Motor neuron (in vitro differentiated cells): ENCODE measurements around the gene TGFBR3. TPM values are rescaled to one million over a fixed set of nuclear protein-coding genes. Genes with fewer than 3 reads are reported as not detected.

ENCODE experiments used
- ATAC-seq, 8 experiments: fragments of 200-7000 bp; cut with Tn5 transposase; replicated peaks in 6 of 8; 2 replicates each; pipeline ENCODE4 v1.8.0; 2021; ENCODE audit warnings: mild to moderate bottlenecking in 8 of 8, moderate library complexity in 8 of 8
- H3K27ac ChIP-seq, 2 donors: fragments of 250-450 bp; sonication (Bioruptor Pico); 2 replicates each; pipeline ENCODE4 v1.9.0; 2021; ENCODE audit warnings: antibody characterized with exemption in 2 of 2, mild to moderate bottlenecking in 2 of 2, moderate library complexity in 1 of 2
- H3K4me1 ChIP-seq, 2 donors: fragments of 250-450 bp; sonication (Bioruptor Pico); replicated peaks in 1 of 2; 2 replicates each; pipeline ENCODE4 v1.6.1; 2021; ENCODE audit warnings: antibody characterized with exemption in 2 of 2, mild to moderate bottlenecking in 2 of 2, moderate library complexity in 1 of 2
- H3K4me3 ChIP-seq, 5 donors: fragments of 250-450 bp; sonication (Bioruptor Pico); 2 replicates each; pipeline ENCODE4 v1.9.0; 2021; ENCODE audit warnings: antibody characterized with exemption in 5 of 5, mild to moderate bottlenecking in 5 of 5, moderate library complexity in 4 of 5
- WGBS, 10 experiments: fragments of 450-650 bp; shearing (Covaris generic); methylation state at CpG; one replicate each; pipeline ENCODE4 v1.0.0; 2022; 5-methylcytosine and 5-hydroxymethylcytosine counted together
- in situ Hi-C, 9 experiments: fragments of 400-800 bp; cut with MboI; loops; one replicate each; pipeline ENCODE4 v1.15.0; 2021; ENCODE audit warnings: low sequenced_read_pairs in 9 of 9, low pct_unique_long_range_greater_than_20kb in 2 of 9; ENCODE audit not compliant: unreplicated experiment in 9 of 9
- total RNA-seq, 8 experiments: library from RNA; unstranded; fragments of 300-600 nt; gene quantifications; 2 replicates each; pipeline versions ENCODE4 v1.2.3 to v1.2.4, GENCODE V29; 2022

TGFBR3 gene
- total RNA-seq, 8 experiments from 2014 or later = 3.5 to 57.8 (median 9.0) TPM

DNA sequence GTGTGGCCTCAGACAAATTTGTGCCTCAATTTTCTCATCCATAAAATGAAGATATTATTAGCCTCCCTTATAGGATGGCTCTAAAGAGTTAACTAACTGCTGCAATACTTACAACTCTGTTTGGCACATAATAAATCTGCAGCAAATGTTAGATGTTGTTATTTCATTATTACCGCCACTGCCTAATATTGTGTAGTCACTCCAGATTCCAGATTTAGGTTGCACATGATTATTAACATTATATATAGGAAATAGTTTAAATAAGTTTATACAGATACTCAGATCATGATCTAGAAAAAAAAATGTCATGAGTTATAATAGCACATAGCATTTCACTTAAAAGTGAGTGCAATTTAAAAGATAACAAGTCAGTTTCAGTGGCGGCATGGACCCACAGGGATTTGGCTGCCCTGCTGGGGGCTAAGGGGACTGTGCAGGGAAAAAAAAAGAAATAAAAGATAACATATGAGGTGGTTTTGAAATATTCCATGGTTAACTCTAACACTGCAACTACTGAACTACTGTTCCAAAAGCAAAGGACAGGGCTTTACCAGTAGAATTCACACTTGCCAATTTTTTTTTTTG, 170.4 kb downstream of the TGFBR3 start:
- Histone ChIP-seq H3K4me3 (no peak overlapping the region), H3K4me1 (peaks cover 5 to 9% of the 10 kb centered on the region in 2 donors), H3K27ac (no peak overlapping the region)
- in situ Hi-C loops = loop anchor here in 1 of 9 experiments (25.0 kb wide), 1 partner anchor 172 kb away; the partner anchor contains the start of gene TGFBR3
- WGBS, 10 experiments = 60 to 100% (median 96%) methylated on average over 1 to 2 of the region's 2 CpGs
- ATAC-seq = no peak

GRCh38 chr1:91714867-91715381, 171.0 kb downstream of the TGFBR3 start:
- Histone ChIP-seq H3K27ac (no peak overlapping the region), H3K4me3 (no peak overlapping the region), H3K4me1 (peaks cover 5 to 9% of the 10 kb centered on the region in 2 donors)
- WGBS, 10 experiments = 75 to 100% (median 92%) methylated on average over 1 to 8 of the region's 8 CpGs; no CpG with 5 or more reads in 2 of the 10 experiments
- no peak for ATAC-seq
- in situ Hi-C loops = loop anchor here in 1 of 9 experiments (25.0 kb wide), 1 partner anchor 172 kb away; the partner anchor contains the start of gene TGFBR3

GRCh38 chr1:91712981-91713841, 172.7 kb downstream of the TGFBR3 start:
- Histone ChIP-seq H3K4me1 (peaks cover 5 to 9% of the 10 kb centered on the region in 2 donors), H3K4me3 (no peak overlapping the region), H3K27ac (no peak overlapping the region)
- peak in 7 of 8 experiments; percentile 57 to 90 (median 74) for ATAC-seq
- in situ Hi-C loops = loop anchor here in 1 of 9 experiments (25.0 kb wide), 1 partner anchor 174 kb away; the partner anchor contains the start of gene TGFBR3
- WGBS, 10 experiments = 11 to 77% (median 62%) methylated on average over 2 to 15 of the region's 15 CpGs

GRCh38 chr1:91712393-91712792, 173.6 kb downstream of the TGFBR3 start:
- Histone ChIP-seq H3K4me1 (peaks cover 5 to 9% of the 10 kb centered on the region in 2 donors), H3K4me3 (no peak overlapping the region), H3K27ac (no peak overlapping the region)
- in situ Hi-C loops = loop anchor here in 1 of 9 experiments (25.0 kb wide), 1 partner anchor 175 kb away; the partner anchor contains the start of gene TGFBR3
- ATAC-seq = no peak
- 81 to 100% (median 95%) methylated on average over 1 to 3 of the region's 3 CpGs; no CpG with 5 or more reads in 1 of the 10 experiments for WGBS, 10 experiments

GRCh38 chr1:91711504-91712247, 174.3 kb downstream of the TGFBR3 start:
- no peak overlapping the region for H3K4me3 ChIP-seq
- no peak overlapping the region for H3K27ac ChIP-seq
- in situ Hi-C loops = loop anchor here in 1 of 9 experiments (25.0 kb wide), 1 partner anchor 176 kb away; the partner anchor contains the start of gene TGFBR3
- H3K4me1 ChIP-seq = peaks cover 9 to 10% of the 10 kb centered on the region in 2 donors
- 71 to 100% (median 91%) methylated on average over 1 to 5 of the region's 5 CpGs; no CpG with 5 or more reads in 1 of the 10 experiments for WGBS, 10 experiments
- no peak for ATAC-seq

DNA sequence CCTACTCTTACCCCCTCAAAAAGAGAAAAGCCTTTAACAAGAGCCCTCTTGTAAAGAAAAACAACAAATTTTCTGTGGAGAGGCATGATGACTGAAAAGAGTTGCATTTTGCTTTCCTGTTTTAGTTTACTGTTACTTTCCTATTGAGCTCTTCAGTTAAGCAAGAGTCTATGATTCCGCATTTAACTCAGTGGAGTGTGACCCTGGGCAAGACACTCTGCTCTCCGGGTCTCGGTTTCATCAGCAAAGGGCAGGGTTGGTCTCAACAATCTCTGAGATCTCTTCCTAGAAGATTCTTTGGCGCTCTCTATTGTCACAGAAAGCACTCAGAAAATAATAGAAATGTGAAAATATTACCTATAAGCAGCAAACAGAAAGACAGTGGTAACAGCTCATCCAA, 175.7 kb downstream of the TGFBR3 start:
- H3K4me3 ChIP-seq = no peak overlapping the region
- H3K4me1 ChIP-seq = peaks cover 18 to 24% of the 10 kb centered on the region in 2 donors
- in situ Hi-C loops = loop anchor here in 1 of 9 experiments (25.0 kb wide), 1 partner anchor 177 kb away; the partner anchor contains the start of gene TGFBR3
- no peak for ATAC-seq
- 80 to 100% (median 93%) methylated on average over 1 to 4 of the region's 4 CpGs; no CpG with 5 or more reads in 2 of the 10 experiments for WGBS, 10 experiments
- no peak overlapping the region for H3K27ac ChIP-seq

DNA sequence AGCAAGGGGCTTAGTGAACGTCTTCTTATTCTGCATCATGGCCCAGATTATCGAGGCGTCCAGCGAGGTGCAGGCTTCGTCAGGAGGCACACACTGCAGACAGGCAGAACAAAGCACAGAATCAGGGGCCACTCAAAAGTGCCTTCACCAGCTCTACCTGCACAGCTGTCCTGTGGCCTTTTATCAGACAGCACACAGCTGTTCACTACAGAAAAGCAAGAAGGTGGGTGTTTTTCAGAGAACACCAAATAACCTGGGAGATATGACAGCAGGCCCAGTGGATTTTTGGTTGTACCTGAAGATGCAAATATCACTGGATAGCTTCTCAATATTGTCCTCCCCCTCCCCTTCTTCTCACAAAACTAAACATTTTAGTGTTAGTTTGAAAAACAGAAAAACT, 177.3 kb downstream of the TGFBR3 start:
- ATAC-seq = no peak

GRCh38 chr1:91707890-91708218, 178.1 kb downstream of the TGFBR3 start:
- Histone ChIP-seq H3K4me1 (peaks cover 10 to 24% of the 10 kb centered on the region in 2 donors), H3K27ac (no peak overlapping the region), H3K4me3 (no peak overlapping the region)
- in situ Hi-C loops = loop anchor here in 1 of 9 experiments (25.0 kb wide), 1 partner anchor 179 kb away; the partner anchor contains the start of gene TGFBR3
- 89 to 100% (median 100%) methylated on average over 1 of the region's 1 CpG; no CpG with 5 or more reads in 7 of the 10 experiments for WGBS, 10 experiments
- no peak for ATAC-seq

More for the DNA sequence above, 177.3 kb downstream of the TGFBR3 start:
- no peak overlapping the region for H3K4me3 ChIP-seq
- in situ Hi-C loops = loop anchor here in 1 of 9 experiments (25.0 kb wide), 1 partner anchor 179 kb away; the partner anchor contains the start of gene TGFBR3
- peaks cover 18 to 29% of the 10 kb centered on the region in 2 donors for H3K4me1 ChIP-seq
- H3K27ac ChIP-seq = no peak overlapping the region
- 89 to 100% (median 98%) methylated on average over 1 to 5 of the region's 5 CpGs; no CpG with 5 or more reads in 4 of the 10 experiments for WGBS, 10 experiments

- peak overlapping the region in 1 of 2 donors; percentile 33 for H3K27ac ChIP-seq
- 97 to 100% (median 100%) methylated on average over 1 to 3 of the region's 3 CpGs; no CpG with 5 or more reads in 5 of the 10 experiments for WGBS, 10 experiments
- H3K4me1 ChIP-seq = peaks cover 9 to 24% of the 10 kb centered on the region in 2 donors
- ATAC-seq = peak in 2 of 8 experiments; percentile 66 to 69
- H3K4me3 ChIP-seq = no peak overlapping the region
- in situ Hi-C loops = loop anchor here in 1 of 9 experiments (25.0 kb wide), 1 partner anchor 180 kb away; the partner anchor contains the start of gene TGFBR3
Observed at GRCh38 chr1:91707114-91707889, 178.6 kb downstream of the TGFBR3 start.

DNA sequence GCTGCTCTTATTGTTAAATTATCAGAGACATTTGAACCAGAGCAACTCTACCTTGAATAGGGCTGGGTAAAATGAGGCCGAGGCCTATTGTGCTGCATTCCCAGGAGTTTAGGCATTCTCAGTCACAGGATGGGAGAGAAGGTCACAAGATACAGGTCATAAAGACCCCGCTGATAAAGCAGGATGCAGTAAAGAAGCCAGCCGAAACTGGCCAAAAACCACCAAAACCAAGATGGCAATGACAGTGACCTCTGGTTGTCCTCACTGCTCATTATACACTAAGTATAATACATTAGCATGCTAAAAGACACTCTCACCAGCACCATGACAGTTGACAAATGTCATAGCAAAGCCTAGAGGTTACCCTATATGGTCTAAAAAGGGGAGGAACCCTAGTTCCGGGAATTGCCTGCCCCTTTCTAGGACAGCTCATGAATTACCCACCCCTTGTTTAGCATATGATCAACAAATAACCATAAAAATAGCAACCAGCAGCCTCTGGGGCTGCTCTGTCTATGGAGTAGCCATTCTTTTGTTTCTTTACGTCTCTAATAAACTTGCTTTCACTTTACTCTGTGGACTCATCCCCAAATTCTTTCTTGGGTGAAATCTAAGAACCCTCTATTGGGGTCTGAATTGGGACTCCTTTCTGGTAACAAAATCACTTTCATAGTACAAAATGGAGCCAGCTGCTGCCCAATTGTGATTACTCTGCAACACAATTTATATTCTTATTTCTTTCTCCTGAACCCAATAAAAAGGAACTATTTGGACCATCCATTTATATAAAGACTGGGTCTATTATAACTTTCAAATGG, 179.6 kb downstream of the TGFBR3 start:
- peak; percentile 65 to 98 (median 89) for ATAC-seq
- Histone ChIP-seq H3K27ac (peak overlapping the region in 1 of 2 donors; percentile 46), H3K4me3 (no peak overlapping the region), H3K4me1 (peaks cover 9 to 24% of the 10 kb centered on the region in 2 donors)
- in situ Hi-C loops = loop anchor here in 1 of 9 experiments (25.0 kb wide), 1 partner anchor 181 kb away; the partner anchor contains the start of gene TGFBR3
- WGBS, 10 experiments = 11 to 100% (median 69%) methylated on average over 1 to 5 of the region's 5 CpGs

GRCh38 chr1:91704746-91705145, 181.2 kb downstream of the TGFBR3 start:
- in situ Hi-C loops = loop anchor here in 1 of 9 experiments (25.0 kb wide), 1 partner anchor 183 kb away; the partner anchor contains the start of gene TGFBR3
- no peak for ATAC-seq
- Histone ChIP-seq H3K27ac (peak overlapping the region in 1 of 2 donors; percentile 5), H3K4me3 (no peak overlapping the region), H3K4me1 (peaks cover 9 to 24% of the 10 kb centered on the region in 2 donors)
- WGBS, 10 experiments = 60 to 100% (median 94%) methylated on average over 1 of the region's 1 CpG; no CpG with 5 or more reads in 2 of the 10 experiments
